H7 (cell line): ENCODE measurements around the gene MAP2. TPM values are rescaled to one million over a fixed set of nuclear protein-coding genes. Genes with fewer than 3 reads are reported as not detected.
A peak's percentile ranks its signal among the peaks of the same experiment; 100 is the strongest.

Source experiments
- DNase-seq: peaks from one replicate; pipeline ENCODE4 v3.0.0; 2012
- H3K27me3 ChIP-seq: 2 replicates; pipeline ENCODE4 v1.6.0; 2011; ENCODE audit warnings: mild to moderate bottlenecking, low read length; ENCODE audit not compliant: control insufficient read depth, insufficient read depth
- H3K36me3 ChIP-seq: replicated peaks from 2 replicates; pipeline ENCODE4 v1.5.1; 2011; ENCODE audit warnings: low read length; ENCODE audit not compliant: control insufficient read depth, insufficient read depth
- H3K4me3 ChIP-seq: 2 replicates; pipeline ENCODE4 v1.5.1; 2011; ENCODE audit warnings: low read depth, mild to moderate bottlenecking, control low read depth, low read length, moderate library complexity; ENCODE audit not compliant: insufficient read depth
- total RNA-seq: library from RNA; depleted of rRNA; stranded (reverse); fragments of >200 nt; shearing (Covaris generic); gene quantifications from 2 replicates; pipeline ENCODE4 v1.2.3, GENCODE V29; 2014

Gene MAP2
- total RNA-seq, 1 experiment from 2014 or later: 1.6 TPM

GRCh38 chr2:209680596-209680995 is 256.7 kb downstream of the MAP2 start:
- no peak for DNase-seq
- no peaks in the 10 kb centered on the region for H3K36me3 ChIP-seq
- no peak overlapping the region for H3K4me3 ChIP-seq
- H3K27me3 ChIP-seq: no peaks in the 10 kb centered on the region

GRCh38 chr2:209681201-209681735 is 257.4 kb downstream of the MAP2 start:
- no peak for DNase-seq
- no peaks in the 10 kb centered on the region for H3K27me3 ChIP-seq
- no peak overlapping the region for H3K4me3 ChIP-seq
- H3K36me3 ChIP-seq: no peaks in the 10 kb centered on the region

- DNase-seq: no peak
- Histone ChIP-seq H3K27me3 (no peaks in the 10 kb centered on the region), H3K4me3 (no peak overlapping the region), H3K36me3 (no peaks in the 10 kb centered on the region)
Observed at GRCh38 chr2:209682646-209683045, 258.8 kb downstream of the MAP2 start.

GRCh38 chr2:209685340-209685739 is 261.5 kb downstream of the MAP2 start:
- no peak overlapping the region for H3K4me3 ChIP-seq
- DNase-seq: no peak
- no peaks in the 10 kb centered on the region for H3K27me3 ChIP-seq
- no peaks in the 10 kb centered on the region for H3K36me3 ChIP-seq

- Histone ChIP-seq H3K36me3 (no peaks in the 10 kb centered on the region), H3K27me3 (no peaks in the 10 kb centered on the region), H3K4me3 (no peak overlapping the region)
- DNase-seq: no peak
Observed at GRCh38 chr2:209685963-209686362, 262.1 kb downstream of the MAP2 start.

GRCh38 chr2:209686448-209686847 is 262.6 kb downstream of the MAP2 start:
- DNase-seq: no peak
- H3K36me3 ChIP-seq: no peaks in the 10 kb centered on the region
- H3K27me3 ChIP-seq: no peaks in the 10 kb centered on the region
- H3K4me3 ChIP-seq: no peak overlapping the region

- DNase-seq: no peak
- H3K27me3 ChIP-seq: no peaks in the 10 kb centered on the region
- H3K4me3 ChIP-seq: no peak overlapping the region
Observed at GRCh38 chr2:209687323-209687969, 263.6 kb downstream of the MAP2 start.

GRCh38 chr2:209688385-209688784 is 264.5 kb downstream of the MAP2 start:
- Histone ChIP-seq H3K4me3 (no peak overlapping the region), H3K27me3 (no peaks in the 10 kb centered on the region), H3K36me3 (no peaks in the 10 kb centered on the region)
- DNase-seq: no peak

More at GRCh38 chr2:209687323-209687969, 263.6 kb downstream of the MAP2 start:
- no peaks in the 10 kb centered on the region for H3K36me3 ChIP-seq

GRCh38 chr2:209690029-209690754 is 266.3 kb downstream of the MAP2 start:
- H3K4me3 ChIP-seq: no peak overlapping the region
- no peaks in the 10 kb centered on the region for H3K36me3 ChIP-seq
- DNase-seq: no peak
- H3K27me3 ChIP-seq: no peaks in the 10 kb centered on the region

GRCh38 chr2:209694748-209695147 is 270.9 kb downstream of the MAP2 start:
- H3K4me3 ChIP-seq: no peak overlapping the region
- H3K27me3 ChIP-seq: no peaks in the 10 kb centered on the region
- no peak for DNase-seq
- no peaks in the 10 kb centered on the region for H3K36me3 ChIP-seq

GRCh38 chr2:209696836-209697711 is 273.2 kb downstream of the MAP2 start:
- Histone ChIP-seq H3K27me3 (no peaks in the 10 kb centered on the region), H3K4me3 (no peak overlapping the region), H3K36me3 (no peaks in the 10 kb centered on the region)
- no peak for DNase-seq

- no peak for DNase-seq
- H3K36me3 ChIP-seq: no peaks in the 10 kb centered on the region
- H3K4me3 ChIP-seq: no peak overlapping the region
- no peaks in the 10 kb centered on the region for H3K27me3 ChIP-seq
Observed at GRCh38 chr2:209702775-209703174, 278.9 kb downstream of the MAP2 start.

- Histone ChIP-seq H3K4me3 (no peak overlapping the region), H3K27me3 (no peaks in the 10 kb centered on the region), H3K36me3 (no peaks in the 10 kb centered on the region)
- DNase-seq: no peak
Observed at GRCh38 chr2:209713219-209713618, 289.4 kb downstream of the MAP2 start.

GRCh38 chr2:209719034-209719433 is 295.2 kb downstream of the MAP2 start:
- Histone ChIP-seq H3K4me3 (no peak overlapping the region), H3K27me3 (no peaks in the 10 kb centered on the region), H3K36me3 (no peaks in the 10 kb centered on the region)
- DNase-seq: peak; percentile 11
